ENCODE results near the gene PODN. TPM values are rescaled to one million over a fixed set of nuclear protein-coding genes. Genes with fewer than 3 reads are reported as not detected.
A peak's percentile ranks its signal among the peaks of the same experiment; 100 is the strongest.

The PODN gene
- not detected for total RNA-seq

- intact Hi-C loops (cut with micrococcal nuclease), result no loop called here
- CTCF ChIA-PET, result no interaction called here
- H3K27me3 Mint-ChIP-seq (ENCODE audit: low read depth), result peaks cover 36% of the 10 kb centered on the region
Observed at GRCh38 chr1:53061859-53062707, at the start of gene PODN. Gene PODN (plus strand): TSS chr1:53062213. CDS start chr1:53069856, 7,643 bp downstream.

GRCh38 chr1:53014791-53015507, 47.1 kb upstream of the PODN start:
- no peaks in the 10 kb centered on the region for H3K27me3 Mint-ChIP-seq (ENCODE audit: low read depth)
- CTCF ChIA-PET, result interaction anchor here (0.6 to 1.7 kb wide), 3 partner anchors 167 to 1118 kb away, joined by 3 read pairs; partner anchors contain the start of gene ZYG11A
- peaks cover 20% of the 10 kb centered on the region for H3K4me1 Mint-ChIP-seq (ENCODE audit: low read depth)
- intact Hi-C loops (cut with micrococcal nuclease), result loop anchor here (1.0 to 10.0 kb wide), 8 partner anchors 9 to 959 kb away; partner anchors contain the start of genes BTF3L4, CPT2, MAGOH and ORC1
- peaks cover 8% of the 10 kb centered on the region for H3K36me3 Mint-ChIP-seq (ENCODE audit: low read depth)
- peak; percentile 91 for DNase-seq
- peak overlapping the region; percentile 78 for H3K4me3 Mint-ChIP-seq
- peak overlapping the region; percentile 60 for H3K27ac Mint-ChIP-seq
- H3K9me3 Mint-ChIP-seq, result no peaks in the 10 kb centered on the region

More at GRCh38 chr1:53061859-53062707, at the start of gene PODN:
- H3K9me3 Mint-ChIP-seq, result no peaks in the 10 kb centered on the region
- peak within 1 kb of the TSS; percentile 39 for H3K4me3 Mint-ChIP-seq
- H3K36me3 Mint-ChIP-seq (ENCODE audit: low read depth), result no peaks in the 10 kb centered on the region
- H3K4me1 Mint-ChIP-seq (ENCODE audit: low read depth), result peaks cover 2% of the 10 kb centered on the region
- peak; percentile 18 for DNase-seq
- H3K27ac Mint-ChIP-seq, result no peak within 1 kb of the TSS

- no peaks in the 10 kb centered on the region for H3K27me3 Mint-ChIP-seq (ENCODE audit: low read depth)
Observed at GRCh38 chr1:53015508-53015860, 46.5 kb upstream of the PODN start.

GRCh38 chr1:53016705-53017104, 45.3 kb upstream of the PODN start:
- Mint-ChIP-seq H3K9me3 (no peaks in the 10 kb centered on the region), H3K36me3 (ENCODE audit: low read depth) (peaks cover 8% of the 10 kb centered on the region), H3K27me3 (ENCODE audit: low read depth) (no peaks in the 10 kb centered on the region), H3K4me1 (ENCODE audit: low read depth) (peaks cover 20% of the 10 kb centered on the region), H3K4me3 (no peak overlapping the region), H3K27ac (no peak overlapping the region)
- CTCF ChIA-PET, result no interaction called here
- intact Hi-C loops (cut with micrococcal nuclease), result loop anchor here (10.0 kb wide), 1 partner anchor 312 kb away; no protein-coding TSS in a partner anchor
- no peak for DNase-seq

More at GRCh38 chr1:53015508-53015860, 46.5 kb upstream of the PODN start:
- Mint-ChIP-seq H3K27ac (peak overlapping the region; percentile 54), H3K9me3 (no peaks in the 10 kb centered on the region), H3K36me3 (ENCODE audit: low read depth) (peaks cover 8% of the 10 kb centered on the region), H3K4me3 (peak overlapping the region; percentile 78), H3K4me1 (ENCODE audit: low read depth) (peaks cover 20% of the 10 kb centered on the region)
- CTCF ChIA-PET, result no interaction called here
- no peak for DNase-seq
- intact Hi-C loops (cut with micrococcal nuclease), result loop anchor here (1.0 to 10.0 kb wide), 4 partner anchors 9 to 611 kb away; partner anchors contain the start of genes CPT2, ORC1 and PRPF38A

- CTCF ChIA-PET, result interaction anchor here (0.5 kb wide), 1 partner anchor 236 kb away, joined by 3 read pairs; no protein-coding TSS in a partner anchor
- H3K4me1 Mint-ChIP-seq (ENCODE audit: low read depth), result peaks cover 14% of the 10 kb centered on the region
- intact Hi-C loops (cut with micrococcal nuclease), result no loop called here
- no peak overlapping the region for H3K4me3 Mint-ChIP-seq
- DNase-seq, result no peak
- no peaks in the 10 kb centered on the region for H3K27me3 Mint-ChIP-seq (ENCODE audit: low read depth)
- H3K9me3 Mint-ChIP-seq, result no peaks in the 10 kb centered on the region
- H3K36me3 Mint-ChIP-seq (ENCODE audit: low read depth), result peaks cover 8% of the 10 kb centered on the region
- no peak overlapping the region for H3K27ac Mint-ChIP-seq
Observed at GRCh38 chr1:53020588-53020987, 41.4 kb upstream of the PODN start.

- Mint-ChIP-seq H3K36me3 (ENCODE audit: low read depth) (peaks cover 2% of the 10 kb centered on the region), H3K4me1 (ENCODE audit: low read depth) (peaks cover 3% of the 10 kb centered on the region), H3K27me3 (ENCODE audit: low read depth) (no peaks in the 10 kb centered on the region), H3K27ac (no peak overlapping the region), H3K4me3 (no peak overlapping the region), H3K9me3 (no peaks in the 10 kb centered on the region)
- CTCF ChIA-PET, result no interaction called here
- no peak for DNase-seq
- intact Hi-C loops (cut with micrococcal nuclease), result no loop called here
Observed at GRCh38 chr1:53022179-53022578, 39.8 kb upstream of the PODN start.

- no peaks in the 10 kb centered on the region for H3K27me3 Mint-ChIP-seq (ENCODE audit: low read depth)
- peaks cover 3% of the 10 kb centered on the region for H3K4me1 Mint-ChIP-seq (ENCODE audit: low read depth)
- H3K36me3 Mint-ChIP-seq (ENCODE audit: low read depth), result peaks cover 1% of the 10 kb centered on the region
- no peak for DNase-seq
- CTCF ChIA-PET, result no interaction called here
- no peaks in the 10 kb centered on the region for H3K9me3 Mint-ChIP-seq
- no peak overlapping the region for H3K4me3 Mint-ChIP-seq
- intact Hi-C loops (cut with micrococcal nuclease), result no loop called here
- no peak overlapping the region for H3K27ac Mint-ChIP-seq
Observed at GRCh38 chr1:53023546-53023945, 38.5 kb upstream of the PODN start.

GRCh38 chr1:53024117-53024516, 37.9 kb upstream of the PODN start:
- no peaks in the 10 kb centered on the region for H3K27me3 Mint-ChIP-seq (ENCODE audit: low read depth)
- H3K4me3 Mint-ChIP-seq, result no peak overlapping the region
- CTCF ChIA-PET, result no interaction called here
- peak; percentile 24 for DNase-seq
- H3K4me1 Mint-ChIP-seq (ENCODE audit: low read depth), result peaks cover 3% of the 10 kb centered on the region
- no peak overlapping the region for H3K27ac Mint-ChIP-seq
- no peaks in the 10 kb centered on the region for H3K9me3 Mint-ChIP-seq
- intact Hi-C loops (cut with micrococcal nuclease), result loop anchor here (1.0 kb wide), 1 partner anchor 9 kb away; no protein-coding TSS in a partner anchor
- peaks cover 1% of the 10 kb centered on the region for H3K36me3 Mint-ChIP-seq (ENCODE audit: low read depth)

GRCh38 chr1:53025034-53025768, 36.8 kb upstream of the PODN start:
- Mint-ChIP-seq H3K4me1 (ENCODE audit: low read depth) (peaks cover 3% of the 10 kb centered on the region), H3K4me3 (no peak overlapping the region), H3K36me3 (ENCODE audit: low read depth) (peaks cover 1% of the 10 kb centered on the region), H3K27ac (no peak overlapping the region), H3K27me3 (ENCODE audit: low read depth) (no peaks in the 10 kb centered on the region), H3K9me3 (no peaks in the 10 kb centered on the region)
- intact Hi-C loops (cut with micrococcal nuclease), result no loop called here
- DNase-seq, result no peak
- CTCF ChIA-PET, result interaction anchor here (0.6 kb wide), 1 partner anchor 200 kb away, joined by 3 read pairs; no protein-coding TSS in a partner anchor

GRCh38 chr1:53025769-53026112, 36.3 kb upstream of the PODN start:
- Mint-ChIP-seq H3K4me1 (ENCODE audit: low read depth) (peaks cover 3% of the 10 kb centered on the region), H3K27me3 (ENCODE audit: low read depth) (no peaks in the 10 kb centered on the region), H3K9me3 (no peaks in the 10 kb centered on the region), H3K27ac (no peak overlapping the region), H3K4me3 (no peak overlapping the region), H3K36me3 (ENCODE audit: low read depth) (peaks cover 1% of the 10 kb centered on the region)
- DNase-seq, result no peak
- intact Hi-C loops (cut with micrococcal nuclease), result no loop called here
- CTCF ChIA-PET, result no interaction called here

- Mint-ChIP-seq H3K27me3 (ENCODE audit: low read depth) (no peaks in the 10 kb centered on the region), H3K36me3 (ENCODE audit: low read depth) (peaks cover 3% of the 10 kb centered on the region), H3K27ac (no peak overlapping the region), H3K4me1 (ENCODE audit: low read depth) (peaks cover 3% of the 10 kb centered on the region), H3K9me3 (no peaks in the 10 kb centered on the region), H3K4me3 (no peak overlapping the region)
- intact Hi-C loops (cut with micrococcal nuclease), result no loop called here
- CTCF ChIA-PET, result no interaction called here
- no peak for DNase-seq
Observed at GRCh38 chr1:53026254-53026653, 35.8 kb upstream of the PODN start.

GRCh38 chr1:53031732-53032131, 30.3 kb upstream of the PODN start:
- CTCF ChIA-PET, result no interaction called here
- H3K4me3 Mint-ChIP-seq, result no peak overlapping the region
- H3K27ac Mint-ChIP-seq, result no peak overlapping the region
- no peaks in the 10 kb centered on the region for H3K27me3 Mint-ChIP-seq (ENCODE audit: low read depth)
- peaks cover 9% of the 10 kb centered on the region for H3K36me3 Mint-ChIP-seq (ENCODE audit: low read depth)
- DNase-seq, result no peak
- H3K9me3 Mint-ChIP-seq, result no peaks in the 10 kb centered on the region
- H3K4me1 Mint-ChIP-seq (ENCODE audit: low read depth), result no peaks in the 10 kb centered on the region
- intact Hi-C loops (cut with micrococcal nuclease), result no loop called here
